DND-41 (cell line): Measurements from ENCODE around the gene GALE.

ENCODE experiments used
- CTCF ChIP-seq: IDR thresholded peaks from 2 replicates; pipeline ENCODE4 v1.5.1; 2012; ENCODE audit warnings: borderline replicate concordance, low read length, moderate library complexity, mild to moderate bottlenecking; ENCODE audit not compliant: poor library complexity, severe bottlenecking; ENCODE audit errors: extremely low read depth
- EZH2 ChIP-seq: IDR thresholded peaks from 3 replicates; pipeline ENCODE4 v1.6.1; 2012; ENCODE audit warnings: borderline replicate concordance, low read depth, mild to moderate bottlenecking, moderate library complexity, low read length, inconsistent platforms; ENCODE audit not compliant: severe bottlenecking

GRCh38 chr1:23805025-23805424 is 4.5 kb upstream of the GALE start:
- TF ChIP-seq CTCF (no peak), EZH2 (no peak)
